Activated CD4-positive, alpha-beta T cell treated with anti-CD3 and anti-CD28 coated beads, Interleukin-2, amount 10 ng/mL, durations not matched to agents 7 days and 5 days (primary cell): Measurements from ENCODE around the gene POLN. TPM values are rescaled to one million over a fixed set of nuclear protein-coding genes. Genes with fewer than 3 reads are reported as not detected.

Experiments used
- CTCF ChIA-PET: fragments of 350-600 bp; sonication (Branson Sonifier 250); formaldehyde crosslinking; loops from one replicate; lab custom pipeline; 2021; ENCODE audit warnings: antibody characterized with exemption; lab: Charles Lee
- POLR2A ChIA-PET: fragments of 350-600 bp; sonication (Branson Sonifier 250); formaldehyde crosslinking; loops from one replicate; lab custom pipeline; 2021; ENCODE audit warnings: antibody characterized with exemption; lab: Charles Lee
- DNase-seq: peaks from one replicate; pipeline ENCODE4 v3.0.0-alpha.2; 2020
- H3K27ac Mint-ChIP-seq: one replicate; pipeline ENCODE4 v1.8.0; 2021; ENCODE audit warnings: mild to moderate bottlenecking, moderate library complexity, mixed read lengths
- H3K27me3 Mint-ChIP-seq: one replicate; pipeline ENCODE4 v1.8.0; 2021; ENCODE audit warnings: mixed read lengths
- H3K36me3 Mint-ChIP-seq: one replicate; pipeline ENCODE4 v1.8.0; 2021; ENCODE audit warnings: low read depth, mixed read lengths
- H3K4me1 Mint-ChIP-seq: one replicate; pipeline ENCODE4 v1.8.0; 2021; ENCODE audit warnings: mixed read lengths
- H3K4me3 Mint-ChIP-seq: one replicate; pipeline ENCODE4 v1.8.0; 2021; ENCODE audit warnings: mild to moderate bottlenecking, moderate library complexity, mixed read lengths
- H3K9me3 Mint-ChIP-seq: one replicate; pipeline ENCODE4 v1.8.0; 2021; ENCODE audit warnings: mixed read lengths
- total RNA-seq, 2 experiments: library from RNA; stranded (reverse); gene quantifications; one replicate each; pipeline ENCODE4 v1.2.3, GENCODE V29; 2021

The POLN gene
- total RNA-seq, 2 experiments from 2014 or later, result 3.3 to 3.8 TPM

- POLR2A ChIA-PET, result no interaction called here
Observed at GRCh38 chr4:2259036-2259540, 17.2 kb upstream of the POLN start.

GRCh38 chr4:2258091-2259035 lies 16.4 kb upstream of the POLN start:
- ChIA-PET POLR2A (no interaction called here), CTCF (interaction anchor here (1.3 to 1.9 kb wide), 4 partner anchors 12 to 38 kb away, joined by 3 to 10 read pairs (median 5); partner anchors contain the start of genes HAUS3 and POLN)
- Mint-ChIP-seq H3K27me3 (no peaks in the 10 kb centered on the region), H3K4me1 (peaks cover 3% of the 10 kb centered on the region), H3K36me3 (no peaks in the 10 kb centered on the region), H3K9me3 (no peaks in the 10 kb centered on the region), H3K27ac (no peak overlapping the region), H3K4me3 (no peak overlapping the region)
- no peak for DNase-seq

More at GRCh38 chr4:2259036-2259540, 17.2 kb upstream of the POLN start:
- Mint-ChIP-seq H3K4me3 (no peak overlapping the region), H3K27ac (no peak overlapping the region), H3K36me3 (no peaks in the 10 kb centered on the region), H3K4me1 (peaks cover 6% of the 10 kb centered on the region), H3K9me3 (no peaks in the 10 kb centered on the region), H3K27me3 (no peaks in the 10 kb centered on the region)
- CTCF ChIA-PET, result no interaction called here
- no peak for DNase-seq

- peak; percentile 2 for DNase-seq
- Mint-ChIP-seq H3K27ac (peak overlapping the region; percentile 46), H3K9me3 (no peaks in the 10 kb centered on the region), H3K27me3 (no peaks in the 10 kb centered on the region), H3K4me3 (no peak overlapping the region), H3K4me1 (no peaks in the 10 kb centered on the region), H3K36me3 (no peaks in the 10 kb centered on the region)
- CTCF ChIA-PET, result interaction anchor here (0.5 to 1.9 kb wide), 5 partner anchors 11 to 101 kb away, joined by 3 to 10 read pairs (median 5); partner anchors contain the start of genes HAUS3 and POLN
- POLR2A ChIA-PET, result no interaction called here
Observed at GRCh38 chr4:2257361-2258081, 15.6 kb upstream of the POLN start.

GRCh38 chr4:2256781-2257191 lies 14.9 kb upstream of the POLN start:
- Mint-ChIP-seq H3K4me3 (no peak overlapping the region), H3K4me1 (no peaks in the 10 kb centered on the region), H3K36me3 (no peaks in the 10 kb centered on the region), H3K27ac (peak overlapping the region; percentile 74), H3K27me3 (no peaks in the 10 kb centered on the region), H3K9me3 (no peaks in the 10 kb centered on the region)
- peak; percentile 4 for DNase-seq
- CTCF ChIA-PET, result interaction anchor here (1.4 to 1.9 kb wide), 3 partner anchors 13 to 37 kb away, joined by 3 to 10 read pairs (median 5); partner anchors contain the start of genes HAUS3 and POLN
- POLR2A ChIA-PET, result no interaction called here

DNA sequence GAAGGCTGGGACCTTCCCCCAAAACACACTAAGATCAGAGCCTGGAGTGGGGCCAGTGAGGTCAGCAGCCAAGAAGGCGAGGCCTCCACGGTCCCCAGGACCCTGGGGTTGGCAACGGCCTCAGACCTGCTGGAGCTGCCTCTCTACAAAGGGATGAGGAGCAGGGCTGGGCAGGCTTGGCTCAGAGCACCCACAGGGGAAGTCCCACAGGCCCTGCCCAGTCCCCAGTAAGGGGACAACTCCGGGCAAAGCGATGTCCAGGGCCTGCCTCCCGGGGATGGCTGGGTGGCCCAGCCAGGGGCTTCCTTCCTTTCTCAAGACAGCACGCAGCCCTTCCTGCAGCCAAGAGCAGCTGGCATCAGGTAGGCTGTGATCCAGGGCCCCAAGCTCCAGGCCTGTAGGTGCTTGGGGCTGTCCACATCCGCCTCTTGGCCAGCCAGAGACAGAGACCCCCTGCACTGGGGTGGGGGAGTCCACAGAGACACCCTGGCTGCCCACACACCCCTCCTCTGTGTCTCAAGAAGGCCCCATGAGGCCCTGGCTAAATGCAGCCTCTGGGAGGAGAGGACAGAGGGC lies 14.3 kb upstream of the POLN start:
- ChIA-PET CTCF (interaction anchor here (1.0 to 1.9 kb wide), 2 partner anchors 10 to 15 kb away, joined by 3 to 10 read pairs; partner anchors contain the start of genes HAUS3 and POLN), POLR2A (no interaction called here)
- DNase-seq, result peak; percentile 5
- H3K9me3 Mint-ChIP-seq, result no peaks in the 10 kb centered on the region
- no peaks in the 10 kb centered on the region for H3K36me3 Mint-ChIP-seq
- H3K27ac Mint-ChIP-seq, result no peak overlapping the region
- no peaks in the 10 kb centered on the region for H3K27me3 Mint-ChIP-seq
- no peak overlapping the region for H3K4me3 Mint-ChIP-seq
- no peaks in the 10 kb centered on the region for H3K4me1 Mint-ChIP-seq

- peak; percentile 5 for DNase-seq
- ChIA-PET POLR2A (no interaction called here), CTCF (interaction anchor here (1.0 kb wide), 1 partner anchor 9 kb away, joined by 3 read pairs; no protein-coding TSS in a partner anchor)
- H3K27me3 Mint-ChIP-seq, result no peaks in the 10 kb centered on the region
- no peaks in the 10 kb centered on the region for H3K36me3 Mint-ChIP-seq
- H3K9me3 Mint-ChIP-seq, result no peaks in the 10 kb centered on the region
- H3K4me1 Mint-ChIP-seq, result no peaks in the 10 kb centered on the region
- no peak overlapping the region for H3K4me3 Mint-ChIP-seq
- no peak overlapping the region for H3K27ac Mint-ChIP-seq
Observed at GRCh38 chr4:2255501-2256155, 13.7 kb upstream of the POLN start.

DNA sequence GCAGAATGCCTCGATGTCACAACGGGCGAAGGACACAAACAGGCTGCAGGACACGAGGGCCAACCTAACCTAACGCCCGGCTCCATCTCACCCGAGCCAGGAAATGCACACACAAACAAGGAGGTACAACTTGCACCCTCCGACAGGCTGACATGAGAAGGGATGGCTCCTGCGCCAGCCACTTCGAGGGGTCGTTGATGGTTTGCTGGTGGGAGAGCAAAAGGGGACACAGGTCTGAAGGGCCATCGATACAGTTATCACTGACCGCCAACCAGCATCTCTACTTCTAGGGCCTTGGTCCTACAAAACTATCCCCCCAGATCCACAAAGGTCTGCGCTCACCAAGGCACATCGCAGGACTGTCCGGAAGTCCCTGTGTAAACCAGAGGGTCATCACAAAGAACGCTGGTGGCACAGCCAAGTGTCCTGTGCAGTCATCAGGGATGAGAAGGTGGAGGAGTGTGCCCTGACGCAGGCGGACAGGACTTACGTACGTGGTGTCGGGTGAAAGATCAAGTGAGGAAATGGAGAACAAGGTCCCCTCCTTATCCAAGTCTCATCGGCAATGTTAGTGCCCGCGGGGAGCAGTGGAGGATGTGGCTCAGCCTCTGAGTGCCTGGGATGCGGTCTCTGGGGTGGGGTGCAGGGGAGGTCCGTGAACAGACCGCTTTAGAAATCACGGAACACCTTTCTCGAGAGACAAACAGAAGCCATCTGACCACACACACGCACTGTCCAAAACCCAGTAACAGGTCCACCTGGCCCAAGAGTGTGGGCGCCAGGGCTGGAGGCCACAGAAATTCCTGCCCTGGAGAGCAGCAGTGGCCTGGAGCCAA lies 13.0 kb upstream of the POLN start:
- Mint-ChIP-seq H3K27me3 (no peaks in the 10 kb centered on the region), H3K4me1 (no peaks in the 10 kb centered on the region), H3K4me3 (no peak overlapping the region), H3K27ac (no peak overlapping the region), H3K36me3 (no peaks in the 10 kb centered on the region), H3K9me3 (no peaks in the 10 kb centered on the region)
- peak; percentile 4 for DNase-seq
- ChIA-PET CTCF (interaction anchor here (0.6 to 1.0 kb wide), 2 partner anchors 9 to 23 kb away, joined by 3 read pairs; no protein-coding TSS in a partner anchor), POLR2A (no interaction called here)

- no peaks in the 10 kb centered on the region for H3K4me1 Mint-ChIP-seq
- POLR2A ChIA-PET, result no interaction called here
- H3K27me3 Mint-ChIP-seq, result no peaks in the 10 kb centered on the region
- no peaks in the 10 kb centered on the region for H3K36me3 Mint-ChIP-seq
- no peak overlapping the region for H3K27ac Mint-ChIP-seq
- peak; percentile 4 for DNase-seq
- CTCF ChIA-PET, result interaction anchor here (0.6 kb wide), 1 partner anchor 240 kb away, joined by 3 read pairs; no protein-coding TSS in a partner anchor
- H3K9me3 Mint-ChIP-seq, result no peaks in the 10 kb centered on the region
- no peak overlapping the region for H3K4me3 Mint-ChIP-seq
Observed at GRCh38 chr4:2253160-2254084, 11.5 kb upstream of the POLN start.

DNA sequence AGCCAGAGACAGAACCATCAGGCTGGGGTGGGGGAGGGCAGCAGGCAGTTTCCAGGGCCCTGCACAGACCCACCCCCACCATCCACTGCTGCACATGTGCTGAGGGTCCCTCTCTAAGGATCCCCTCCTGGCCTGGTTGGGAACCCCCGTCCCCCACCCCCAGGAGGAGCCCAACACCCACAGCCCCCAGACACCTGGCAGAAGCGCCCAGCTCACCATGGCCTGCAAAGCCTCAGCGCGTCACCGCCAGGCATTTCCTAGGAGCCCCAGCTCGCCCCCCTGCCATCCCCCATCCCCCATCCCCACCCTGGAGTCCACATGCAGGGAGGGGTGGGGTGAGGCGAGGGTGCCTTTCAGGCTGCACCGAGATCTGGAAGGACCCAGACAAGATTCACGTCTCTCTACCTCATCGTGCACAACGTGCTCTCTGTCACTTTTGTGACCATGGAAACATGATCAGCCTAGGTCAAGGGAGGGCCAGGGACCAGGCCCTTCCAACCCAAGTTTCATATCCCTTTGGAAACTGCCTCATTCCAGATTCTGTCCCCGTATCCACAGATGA lies 10.7 kb upstream of the POLN start:
- H3K9me3 Mint-ChIP-seq, result no peaks in the 10 kb centered on the region
- no peak for DNase-seq
- ChIA-PET CTCF (interaction anchor here (0.6 kb wide), 1 partner anchor 241 kb away, joined by 3 read pairs; no protein-coding TSS in a partner anchor), POLR2A (no interaction called here)
- no peak overlapping the region for H3K27ac Mint-ChIP-seq
- no peak overlapping the region for H3K4me3 Mint-ChIP-seq
- H3K4me1 Mint-ChIP-seq, result no peaks in the 10 kb centered on the region
- H3K36me3 Mint-ChIP-seq, result no peaks in the 10 kb centered on the region
- no peaks in the 10 kb centered on the region for H3K27me3 Mint-ChIP-seq

DNA sequence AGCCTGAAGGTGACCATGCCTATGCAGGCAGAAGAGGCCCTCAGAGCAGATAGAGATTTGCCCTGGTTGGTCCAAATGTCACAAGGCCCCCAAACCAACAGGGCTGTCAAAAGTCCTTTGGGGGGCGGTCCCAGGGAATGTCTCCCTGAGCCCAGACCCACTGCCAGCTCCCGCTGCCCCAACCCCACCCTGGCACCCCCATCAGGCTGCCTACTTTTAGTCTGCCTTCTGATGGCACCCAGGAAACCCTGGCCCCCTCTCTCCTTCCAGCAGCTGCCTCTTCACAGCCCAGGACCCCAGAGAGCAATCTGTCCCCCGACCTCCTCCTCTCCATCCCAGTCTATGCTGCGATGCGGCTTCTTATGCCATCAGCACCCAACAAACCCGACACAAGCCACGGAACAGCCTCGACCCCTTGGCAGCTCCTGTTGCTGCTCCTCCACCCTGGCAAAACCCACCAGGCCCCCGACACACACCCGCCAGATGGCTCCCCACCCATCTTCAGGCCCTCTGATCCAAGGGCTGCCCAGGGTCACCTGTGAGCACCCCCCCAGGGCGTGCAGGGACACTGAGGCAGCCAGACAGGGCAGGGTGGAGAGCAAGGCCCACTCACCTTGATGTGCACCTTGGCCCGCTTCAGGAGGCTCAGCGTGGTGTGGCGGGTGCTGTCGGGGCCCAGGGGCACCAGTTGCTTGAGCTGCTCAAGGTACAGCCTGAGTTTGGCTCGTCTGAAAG lies 10.0 kb upstream of the POLN start:
- H3K27me3 Mint-ChIP-seq, result no peaks in the 10 kb centered on the region
- POLR2A ChIA-PET, result no interaction called here
- H3K36me3 Mint-ChIP-seq, result no peaks in the 10 kb centered on the region

More for the DNA sequence above, 10.0 kb upstream of the POLN start:
- no peak for DNase-seq
- H3K4me3 Mint-ChIP-seq, result no peak overlapping the region
- H3K4me1 Mint-ChIP-seq, result no peaks in the 10 kb centered on the region
- CTCF ChIA-PET, result no interaction called here
- no peaks in the 10 kb centered on the region for H3K9me3 Mint-ChIP-seq
- H3K27ac Mint-ChIP-seq, result no peak overlapping the region
